ENCODE data around the gene ZNRF3.
"Not testable (repeated sequence)": the region's sequence is repeated elsewhere in the genome, so short reads cannot be mapped to it uniquely, and the experiment has no call there.

GRCh38 chr22:28844277-28844676 lies 39.1 kb upstream of the ZNRF3 start:
- TF ChIP-seq EZH2 (IDR thresholded peaks at IDR 0.05; ENCODE audit: insufficient read depth, poor library complexity, severe bottlenecking); EZH2phosphoT487 (IDR thresholded peaks at IDR 0.05; ENCODE audit: insufficient read depth, low read depth): not testable (repeated sequence)
